GM18520 (cell line): Measurements from ENCODE around the gene BRD4.
"Not testable (repeated sequence)": the region's sequence is repeated elsewhere in the genome, so short reads cannot be mapped to it uniquely, and the experiment has no call there.

Experiments
- ATAC-seq: cut with Tn5 transposase; IDR thresholded peaks from one replicate; pipeline ENCODE4 v1.9.1; 2021; ENCODE audit not compliant: unreplicated experiment

The BRD4 gene

DNA sequence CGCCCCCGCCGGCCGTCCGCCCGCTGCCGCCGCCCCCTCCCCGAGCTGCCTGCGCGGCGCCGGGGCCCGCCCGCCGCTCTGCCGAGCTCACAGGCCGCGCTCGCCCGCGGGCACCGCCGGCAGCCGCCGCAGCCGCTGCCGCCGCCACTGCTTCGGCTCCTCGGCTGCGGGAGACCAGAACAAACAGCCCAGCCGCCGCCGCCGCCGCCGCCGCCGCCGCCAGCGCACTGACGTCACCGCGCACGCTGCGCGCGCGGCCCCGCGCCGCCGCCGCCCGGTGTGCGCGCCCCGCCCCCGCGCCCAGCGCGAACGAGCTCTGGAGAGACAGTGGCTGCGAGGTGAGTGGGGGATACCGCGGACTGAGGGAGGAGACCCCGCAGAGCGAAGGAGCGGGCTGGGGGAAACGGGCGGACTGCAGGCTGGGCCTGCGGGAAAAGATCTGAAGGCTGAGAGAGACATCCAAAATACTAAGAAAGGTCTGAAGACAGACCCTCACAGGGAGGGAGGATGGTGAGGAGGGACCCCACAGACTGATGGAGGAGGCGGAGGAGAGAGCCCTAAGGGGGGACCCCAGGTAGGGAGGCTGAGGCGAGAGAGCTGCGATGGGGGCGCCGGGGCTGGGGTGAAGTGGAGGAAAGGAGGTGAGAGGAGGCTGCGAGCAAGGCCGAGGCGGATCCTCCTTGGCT is at the start of gene BRD4:
Gene BRD4, minus strand, starts transcription at position 229 of the 686 bp plus-strand sequence. CDS start 59,440 bp downstream, outside the sequence.
- peak; percentile 31 for ATAC-seq

DNA sequence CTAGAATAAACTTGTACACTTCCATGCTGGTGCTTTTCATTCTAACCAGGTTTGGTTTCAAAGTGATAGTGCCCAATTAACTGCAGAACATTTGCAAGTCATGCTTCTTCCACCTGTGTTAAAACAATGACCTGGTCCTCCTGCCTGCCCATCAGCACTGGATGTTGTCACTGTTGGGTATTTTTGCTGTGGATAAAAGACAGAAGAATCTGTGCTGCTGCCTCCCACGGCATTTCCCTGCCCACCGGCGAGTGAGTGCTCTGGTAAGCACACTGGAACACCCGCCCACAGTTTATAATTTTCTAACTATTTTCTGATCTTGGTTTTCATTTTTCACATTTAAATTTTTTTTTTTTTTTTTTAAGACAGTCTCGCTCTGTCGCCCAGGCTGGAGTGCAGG is 49.5 kb upstream of the BRD4 start:
- ATAC-seq, result no peak

DNA sequence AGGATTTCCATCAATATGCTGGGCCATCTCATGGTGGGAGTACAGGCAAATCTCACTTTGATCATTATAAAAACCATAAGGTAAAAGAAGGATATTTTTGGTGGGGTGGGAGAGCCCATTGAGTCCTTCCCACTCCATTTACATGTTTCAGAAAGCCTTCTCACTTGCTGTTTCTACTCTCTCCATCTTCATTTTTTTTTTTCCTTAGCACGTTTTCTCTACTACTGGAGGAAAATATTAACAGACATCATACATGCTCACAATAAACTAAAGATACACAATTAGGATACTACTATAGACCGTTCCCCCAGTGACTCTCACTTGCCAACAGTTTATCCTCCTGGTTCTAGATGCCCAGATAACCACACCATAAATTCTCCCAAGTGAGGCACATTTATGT is 49.1 kb upstream of the BRD4 start:
- ATAC-seq, result no peak

DNA sequence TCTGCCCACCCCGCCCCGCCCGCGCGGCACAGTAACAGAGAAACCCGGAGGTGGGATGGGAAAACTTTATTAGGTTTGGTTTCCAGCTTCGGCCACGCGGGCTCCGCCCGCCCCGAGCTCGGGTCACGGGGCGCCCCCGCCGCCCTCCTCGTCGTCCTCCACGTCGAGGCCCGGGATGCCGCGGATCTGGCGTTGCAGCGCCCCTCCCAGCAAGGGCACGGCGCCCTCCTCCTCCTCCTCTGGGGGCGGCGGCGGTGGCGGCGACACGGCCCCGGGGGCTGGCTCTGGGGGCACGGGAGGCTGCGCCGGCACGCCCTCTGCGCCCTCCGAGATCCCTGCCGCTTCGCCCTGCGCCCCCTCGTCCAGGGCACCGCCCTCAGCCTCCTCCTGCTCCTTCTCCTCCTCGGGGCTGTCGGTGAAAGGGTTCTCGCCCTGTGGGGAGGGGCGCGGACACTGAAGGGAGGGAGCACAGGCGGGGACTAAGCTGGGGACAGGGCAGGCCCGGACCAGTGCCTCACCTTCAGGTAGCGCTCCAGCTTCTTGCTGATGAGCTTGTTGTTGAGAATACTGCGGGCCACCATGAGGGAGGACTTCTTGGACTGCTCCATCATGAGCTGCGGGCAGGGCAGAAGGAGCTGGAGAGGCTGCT is 47.8 kb upstream of the BRD4 start:
- peak; percentile 6 for ATAC-seq

DNA sequence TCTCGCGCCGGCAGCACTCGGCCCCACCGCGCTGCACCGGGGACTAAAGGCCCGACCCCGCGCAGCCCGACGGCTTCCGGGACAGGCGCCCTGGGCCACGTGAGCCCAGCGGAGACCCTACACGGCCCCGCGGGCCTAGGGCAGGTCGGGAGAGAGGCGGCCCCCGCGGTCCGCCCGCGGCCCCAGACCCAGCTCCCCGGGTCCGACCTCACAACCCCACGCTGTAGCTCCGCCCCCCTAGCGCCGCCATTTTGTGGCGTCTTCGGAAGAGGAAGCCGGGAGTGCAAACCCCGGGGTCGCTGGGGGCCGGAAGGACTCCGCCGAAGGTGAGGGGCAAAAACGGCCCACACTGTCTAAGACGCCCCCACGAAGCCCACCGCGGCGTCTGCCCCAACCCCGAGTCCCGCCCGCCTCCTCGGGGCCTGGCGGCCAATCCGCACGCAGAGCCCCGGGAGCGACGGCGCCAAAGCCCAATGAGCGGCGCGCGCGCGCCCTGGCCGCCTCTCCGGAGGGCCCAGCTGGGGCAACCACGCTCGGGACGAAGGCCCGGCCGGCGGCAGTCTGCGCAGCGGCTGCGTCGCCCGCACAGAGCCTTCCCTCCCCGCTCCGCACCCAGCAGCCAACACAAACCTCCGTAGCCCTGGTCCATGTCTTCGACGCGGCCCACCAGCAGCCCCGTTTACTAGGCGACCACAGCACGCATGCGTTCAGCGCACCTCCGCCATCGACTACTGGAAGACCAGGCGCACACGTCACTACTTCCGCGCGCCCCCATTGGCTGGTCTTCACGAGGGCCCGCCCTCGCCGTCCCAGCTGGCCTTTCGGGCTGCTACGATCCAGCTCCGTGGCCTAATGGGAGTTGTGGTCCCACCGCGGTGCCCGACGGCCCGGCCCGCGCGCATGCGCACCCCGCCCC is 47.0 kb upstream of the BRD4 start, which contains the start of gene AKAP8:
Gene AKAP8, minus strand, starts transcription at position 705 of the 916 bp plus-strand sequence. Its CDS starts 56 bp downstream, at position 649.
- peak; percentile 76 for ATAC-seq

DNA sequence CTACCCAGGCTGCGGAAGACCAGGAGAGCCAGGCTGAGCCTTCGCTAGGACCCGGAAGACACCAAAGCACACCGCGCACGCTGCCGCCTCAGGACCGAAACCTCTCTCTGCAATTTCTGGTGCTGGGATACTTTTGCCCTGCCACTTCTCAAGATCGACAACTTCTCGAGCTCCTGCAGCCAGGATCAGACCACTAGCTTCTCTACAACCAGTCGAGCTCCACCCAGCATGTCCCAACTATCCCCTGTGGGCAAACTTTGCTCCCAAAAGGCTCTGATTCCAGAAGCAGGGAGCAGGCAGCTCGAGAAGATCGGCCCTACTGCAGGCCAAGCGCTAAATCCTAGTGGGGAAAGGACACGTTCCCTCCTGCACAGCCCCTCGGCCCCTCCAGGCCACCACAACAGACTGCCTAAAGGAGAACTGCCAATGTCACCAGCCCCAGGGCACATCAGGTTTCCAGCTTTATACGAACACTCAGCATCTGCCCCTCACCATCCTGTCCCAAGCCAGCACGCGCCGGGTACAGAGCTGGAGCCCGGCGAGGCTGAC is 46.3 kb upstream of the BRD4 start:
- no peak for ATAC-seq

DNA sequence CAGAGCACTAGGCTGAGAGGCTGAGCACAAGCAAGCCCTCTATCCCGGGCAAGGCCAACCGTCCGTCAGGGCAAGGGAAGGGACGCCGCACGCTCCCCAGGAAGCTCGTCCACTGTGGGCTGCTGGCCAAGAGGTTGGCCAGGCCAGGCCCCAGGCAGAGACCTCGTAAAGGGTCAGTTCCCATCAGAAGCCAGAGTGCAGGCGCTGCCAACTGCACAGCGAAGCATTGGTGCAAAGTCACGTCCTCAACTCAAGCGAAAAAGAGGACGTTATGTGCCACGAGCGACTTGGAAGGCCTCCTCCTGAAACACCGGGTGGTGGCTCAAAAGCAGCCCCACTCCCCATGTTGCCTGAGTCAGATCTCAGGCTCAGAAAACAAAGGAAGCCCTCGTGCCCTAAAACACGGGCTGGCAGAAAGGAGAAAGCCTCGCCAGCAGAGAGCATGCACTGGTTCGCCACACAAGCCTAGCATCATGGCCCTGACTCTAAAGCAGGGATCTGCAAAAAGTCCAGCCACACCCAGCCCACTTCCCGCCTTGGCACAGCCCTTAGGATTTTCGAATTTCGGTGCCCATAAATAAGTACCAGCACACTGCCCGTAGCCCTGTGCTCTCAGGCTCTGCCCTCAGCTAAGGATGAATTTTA is 42.6 kb upstream of the BRD4 start:
- no peak for ATAC-seq

DNA sequence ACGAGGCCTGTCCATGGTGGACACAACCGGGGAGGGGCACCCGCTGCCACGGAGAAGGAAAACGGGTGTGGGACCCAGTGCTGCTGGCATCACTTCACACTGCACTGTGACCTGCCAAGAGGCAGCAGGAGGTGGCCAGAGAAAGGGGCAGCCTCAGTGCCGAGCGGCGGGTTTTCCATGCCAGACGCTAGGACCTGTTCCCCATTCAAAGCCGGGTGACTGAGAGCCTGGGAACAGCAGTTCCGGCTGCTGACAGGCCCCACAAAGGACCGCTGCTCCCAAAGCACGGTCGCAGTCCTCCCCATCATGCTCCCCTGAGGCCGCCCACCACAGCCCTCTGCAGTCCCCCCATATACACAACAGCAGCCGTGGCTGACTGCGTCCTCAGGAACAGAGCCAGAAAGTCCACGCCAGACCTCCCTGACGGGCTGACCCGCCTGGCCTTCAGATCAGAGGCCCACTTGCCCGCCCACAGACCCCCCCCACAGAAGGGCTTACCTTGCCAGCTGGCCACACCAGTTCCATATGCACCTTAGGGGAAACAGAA is 41.8 kb upstream of the BRD4 start:
- no peak for ATAC-seq

DNA sequence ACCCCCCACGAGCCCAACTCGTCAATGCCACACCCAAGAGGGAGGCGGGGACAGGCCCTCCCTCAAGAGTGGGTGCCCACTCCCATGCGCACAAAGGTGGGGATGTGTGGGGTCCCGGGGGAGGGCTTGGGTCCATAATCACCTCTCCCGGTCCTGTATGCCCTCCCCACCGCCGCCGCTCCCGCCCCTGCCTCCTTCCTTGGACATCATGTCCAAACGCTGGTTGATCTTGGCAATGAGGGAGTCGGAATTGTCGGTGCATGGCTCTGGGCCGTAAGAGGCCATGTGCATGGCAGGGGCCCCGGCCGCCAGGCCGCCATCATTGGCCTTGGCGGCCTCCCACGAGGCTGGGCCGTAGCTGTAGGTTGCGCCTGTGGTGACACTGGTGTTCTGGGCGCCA is 41.3 kb upstream of the BRD4 start:
- ATAC-seq, result no peak

DNA sequence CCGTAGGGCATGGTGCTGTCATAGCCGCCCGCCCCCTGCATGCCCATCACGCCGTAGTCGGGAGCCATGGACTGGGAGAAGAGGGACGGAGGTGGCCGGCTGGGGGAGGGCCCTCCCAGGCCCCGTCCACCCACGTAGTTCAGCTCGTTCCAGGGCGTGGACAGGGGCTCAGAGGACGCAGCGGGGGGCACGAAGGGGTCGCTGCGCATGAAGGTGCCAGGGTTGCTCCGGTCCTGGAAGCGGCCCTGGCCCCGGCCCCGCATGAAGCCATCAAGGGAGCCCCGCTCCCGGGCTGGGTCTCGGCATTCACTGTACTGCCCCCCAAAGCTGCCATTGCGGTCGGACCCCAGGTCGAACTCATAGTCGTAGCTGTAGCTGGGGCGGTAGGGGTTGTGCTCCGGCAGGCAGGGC is 40.6 kb upstream of the BRD4 start:
- ATAC-seq, result no peak

DNA sequence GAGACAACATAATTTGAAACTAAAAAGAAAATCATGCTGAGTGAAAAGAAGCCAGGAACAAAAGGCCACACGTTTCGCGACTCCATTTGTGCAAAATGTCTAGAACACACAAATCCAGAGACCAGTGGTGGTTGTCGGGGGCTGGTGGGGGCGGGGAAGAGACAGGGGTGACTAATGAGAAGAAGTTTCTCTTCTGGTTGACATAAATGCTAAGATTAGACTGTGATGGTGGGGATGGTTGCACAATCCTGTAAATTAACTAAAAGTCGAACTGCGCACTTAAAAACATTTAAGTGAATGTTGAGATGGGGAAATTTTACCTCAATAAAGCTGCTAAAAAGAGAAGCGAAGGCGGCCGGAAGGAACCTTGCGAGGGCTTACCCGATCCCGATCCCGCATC is 40.1 kb upstream of the BRD4 start:
- no peak for ATAC-seq

DNA sequence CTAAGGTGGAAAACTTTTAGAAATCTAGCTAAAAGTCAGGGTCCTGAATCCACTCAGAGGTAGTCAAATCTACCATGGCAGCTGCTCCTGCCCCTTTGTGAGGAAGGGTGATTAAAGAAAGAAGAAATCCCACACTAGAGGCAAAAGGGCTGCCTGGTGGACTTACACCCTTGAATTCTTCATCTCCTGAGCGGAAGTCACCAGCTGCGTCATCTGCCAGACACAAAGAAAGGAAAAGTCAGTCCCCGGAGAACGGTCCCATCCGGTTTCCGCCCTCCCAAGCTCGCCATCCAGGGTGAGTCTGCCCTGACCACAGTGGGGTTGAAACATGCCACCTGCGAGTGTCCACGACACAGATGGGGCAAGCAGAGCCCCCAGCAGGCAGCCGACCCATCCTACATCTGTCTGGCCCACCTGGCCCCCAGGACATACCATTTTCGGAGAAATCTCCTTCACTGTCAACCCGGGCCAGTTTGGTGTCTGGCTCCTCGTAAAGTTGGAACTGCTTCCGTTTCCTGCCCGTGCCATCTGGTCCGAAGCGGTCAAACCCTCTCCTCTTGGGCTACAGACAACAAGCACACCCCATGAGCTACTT is 39.5 kb upstream of the BRD4 start:
- ATAC-seq, result no peak

DNA sequence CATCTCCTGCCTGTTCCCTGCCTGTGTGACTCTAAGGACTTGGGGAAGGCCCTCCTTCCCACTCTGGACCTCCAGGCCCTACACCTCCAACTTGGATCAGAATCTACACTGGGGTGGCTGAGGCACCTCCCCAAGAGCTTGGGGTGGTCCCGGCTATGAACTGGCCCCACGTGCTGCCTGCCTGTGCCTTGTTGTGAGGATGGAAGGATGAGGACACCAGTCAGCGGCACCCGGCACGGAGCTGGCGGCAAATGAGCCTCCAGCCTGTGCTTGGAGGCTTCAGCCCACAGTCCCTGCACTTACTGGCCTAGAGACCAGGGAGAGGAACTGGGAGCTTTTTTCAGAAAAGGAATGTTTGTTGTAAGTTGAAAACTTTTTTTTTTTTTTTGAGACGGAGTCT is 38.8 kb upstream of the BRD4 start:
- ATAC-seq, result no peak

DNA sequence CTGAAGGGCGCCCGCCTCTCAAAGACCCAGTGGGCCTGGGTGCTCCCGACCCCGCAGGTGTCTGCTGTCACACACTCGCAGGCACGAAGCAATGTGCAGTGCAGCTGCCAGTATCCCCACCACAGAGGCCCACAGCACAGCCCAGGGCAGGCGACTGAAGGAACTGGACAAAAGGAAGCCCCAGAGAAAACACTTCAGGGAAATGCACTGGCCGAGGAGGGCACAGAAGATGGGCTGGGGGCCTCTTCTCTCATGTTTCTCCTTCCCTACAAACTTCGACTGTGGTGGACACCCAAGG is 37.2 kb upstream of the BRD4 start:
- no peak for ATAC-seq

DNA sequence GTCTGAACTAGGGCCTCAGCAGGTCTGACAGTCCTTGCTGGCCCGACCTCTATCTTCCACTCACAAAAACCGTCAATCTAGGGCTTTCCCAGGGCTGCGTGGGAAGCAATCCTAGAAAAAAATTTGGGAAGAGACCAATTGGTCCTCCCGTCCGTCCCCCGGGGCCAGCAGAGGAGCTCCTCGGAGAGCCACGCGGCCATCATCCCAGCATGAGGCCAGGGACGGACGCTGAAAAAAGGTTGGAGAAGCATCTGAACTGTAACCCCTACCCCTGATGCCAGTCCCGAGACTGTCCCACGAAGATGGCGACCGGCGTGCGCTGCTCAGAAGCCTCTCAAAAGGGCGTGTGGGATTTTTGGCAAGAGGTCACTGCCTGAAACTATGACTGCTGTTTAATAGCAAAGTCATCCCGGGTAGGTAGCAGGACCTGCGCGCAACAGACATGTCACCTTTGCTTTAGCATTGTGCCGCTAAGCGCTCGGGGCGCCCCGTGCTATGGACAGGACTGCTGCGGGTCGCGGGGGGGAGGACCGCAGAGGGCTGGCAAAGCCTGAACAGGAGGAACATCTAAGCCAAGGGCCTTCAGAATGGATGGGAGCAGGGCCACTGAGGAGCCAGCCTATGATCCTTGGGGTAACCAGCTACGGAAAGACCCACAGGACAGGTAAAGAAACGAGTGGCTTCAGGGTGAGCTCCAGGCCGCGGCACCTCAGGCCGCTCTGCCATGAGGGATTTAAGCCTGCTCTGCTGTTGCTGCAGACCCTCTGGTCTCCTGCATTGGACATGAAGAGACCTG is 36.7 kb upstream of the BRD4 start:
- ATAC-seq, result no peak

DNA sequence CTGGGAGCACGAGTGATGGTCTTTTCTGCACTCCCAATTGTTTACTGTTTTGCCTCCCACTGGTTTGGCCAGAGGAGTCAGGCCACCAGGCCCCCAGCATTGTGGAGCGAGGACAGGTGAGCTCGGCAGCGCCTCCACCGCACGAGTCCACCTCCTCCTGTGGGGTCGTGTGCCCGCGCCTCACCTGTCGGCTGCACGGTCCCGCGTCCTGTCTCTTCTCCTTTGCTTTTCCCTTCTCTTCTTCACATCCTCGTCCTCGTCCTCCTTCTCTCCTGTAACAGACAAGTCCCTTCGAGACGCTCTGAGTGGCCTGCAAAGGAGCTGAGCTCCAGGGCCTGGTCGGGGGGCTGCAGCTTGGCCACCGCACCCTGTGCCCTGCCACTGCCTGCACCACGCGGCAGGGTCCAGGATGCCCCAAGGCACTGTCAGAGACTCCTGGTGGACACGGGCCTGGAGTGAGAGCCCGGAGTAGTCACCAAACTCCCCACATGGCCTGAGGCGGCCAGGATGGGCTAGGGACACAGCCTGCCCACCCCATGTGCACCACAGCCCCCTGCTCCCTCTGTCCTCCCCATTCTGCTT is 35.8 kb upstream of the BRD4 start:
- ATAC-seq, result no peak

DNA sequence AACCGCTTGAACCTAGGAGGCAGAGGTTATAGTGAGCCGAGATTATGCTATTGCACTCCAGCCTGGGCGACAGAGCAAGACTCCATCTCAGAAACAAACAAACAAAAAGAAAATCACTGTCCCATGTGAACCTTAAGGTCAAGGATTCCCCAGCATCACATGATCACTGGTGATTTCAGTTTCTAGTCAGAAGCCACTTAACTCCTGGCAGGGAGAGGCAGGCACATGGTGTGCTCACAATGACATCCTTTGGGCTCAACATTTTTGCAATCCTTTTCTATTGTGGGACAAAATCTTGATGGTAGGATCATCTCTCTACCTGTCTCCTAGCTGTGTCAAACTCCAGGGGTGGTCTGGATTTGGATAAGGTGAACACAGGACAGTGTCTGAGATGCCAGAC is 35.1 kb upstream of the BRD4 start:
- no peak for ATAC-seq

DNA sequence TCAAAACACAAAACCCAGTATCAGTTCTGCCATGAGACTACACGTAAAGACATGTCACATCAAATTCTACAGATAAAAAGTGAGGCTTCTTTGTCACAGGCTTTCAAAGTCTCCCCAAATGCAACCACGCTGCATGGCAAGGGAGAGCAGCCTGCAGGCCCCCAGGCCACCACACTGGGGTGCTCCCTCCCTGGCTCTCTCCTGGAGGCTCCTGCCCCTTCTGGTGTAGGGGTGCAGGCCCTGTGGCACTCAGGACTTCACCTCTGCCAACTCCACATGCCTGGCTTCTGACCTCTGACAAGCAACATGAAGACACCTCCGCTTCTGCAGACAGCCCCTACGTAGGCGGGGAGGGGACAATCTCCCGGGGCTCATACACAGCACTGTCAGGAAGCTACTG is 32.9 kb upstream of the BRD4 start:
- ATAC-seq, result no peak

DNA sequence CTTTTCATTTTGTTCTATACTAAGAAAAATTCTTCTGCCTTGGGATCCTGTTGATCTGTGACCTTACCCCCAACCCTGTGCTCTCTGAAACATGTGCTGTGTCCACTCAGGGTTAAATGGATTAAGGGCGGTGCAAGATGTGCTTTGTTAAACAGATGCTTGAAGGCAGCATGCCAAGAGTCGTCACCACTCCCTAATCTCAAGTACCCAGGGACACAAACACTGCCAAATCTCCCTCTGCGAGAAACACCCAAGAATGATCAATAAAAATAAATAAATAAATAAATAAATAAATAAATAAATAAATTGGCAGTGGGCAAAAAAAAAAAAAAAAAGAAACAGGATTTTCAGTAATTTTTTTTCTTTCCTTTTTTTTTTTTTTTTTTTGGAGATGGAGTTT is 31.5 kb upstream of the BRD4 start:
- ATAC-seq, result not testable (repeated sequence)
